ENCODE data around the gene CAMK1D.

GRCh38 chr10:12320892-12321291 lies 28.5 kb upstream of the CAMK1D start:
- TF ChIP-seq, protein P1, sequence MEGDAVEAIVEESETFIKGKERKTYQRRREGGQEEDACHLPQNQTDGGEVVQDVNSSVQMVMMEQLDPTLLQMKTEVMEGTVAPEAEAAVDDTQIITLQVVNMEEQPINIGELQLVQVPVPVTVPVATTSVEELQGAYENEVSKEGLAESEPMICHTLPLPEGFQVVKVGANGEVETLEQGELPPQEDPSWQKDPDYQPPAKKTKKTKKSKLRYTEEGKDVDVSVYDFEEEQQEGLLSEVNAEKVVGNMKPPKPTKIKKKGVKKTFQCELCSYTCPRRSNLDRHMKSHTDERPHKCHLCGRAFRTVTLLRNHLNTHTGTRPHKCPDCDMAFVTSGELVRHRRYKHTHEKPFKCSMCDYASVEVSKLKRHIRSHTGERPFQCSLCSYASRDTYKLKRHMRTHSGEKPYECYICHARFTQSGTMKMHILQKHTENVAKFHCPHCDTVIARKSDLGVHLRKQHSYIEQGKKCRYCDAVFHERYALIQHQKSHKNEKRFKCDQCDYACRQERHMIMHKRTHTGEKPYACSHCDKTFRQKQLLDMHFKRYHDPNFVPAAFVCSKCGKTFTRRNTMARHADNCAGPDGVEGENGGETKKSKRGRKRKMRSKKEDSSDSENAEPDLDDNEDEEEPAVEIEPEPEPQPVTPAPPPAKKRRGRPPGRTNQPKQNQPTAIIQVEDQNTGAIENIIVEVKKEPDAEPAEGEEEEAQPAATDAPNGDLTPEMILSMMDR (tag by site-specific recombination; IDR thresholded peaks at IDR 0.05) = no peak
- no peak for TF ChIP-seq ZNF223 (tag by site-specific recombination; IDR thresholded peaks at IDR 0.05)
- TF ChIP-seq, protein P2, sequence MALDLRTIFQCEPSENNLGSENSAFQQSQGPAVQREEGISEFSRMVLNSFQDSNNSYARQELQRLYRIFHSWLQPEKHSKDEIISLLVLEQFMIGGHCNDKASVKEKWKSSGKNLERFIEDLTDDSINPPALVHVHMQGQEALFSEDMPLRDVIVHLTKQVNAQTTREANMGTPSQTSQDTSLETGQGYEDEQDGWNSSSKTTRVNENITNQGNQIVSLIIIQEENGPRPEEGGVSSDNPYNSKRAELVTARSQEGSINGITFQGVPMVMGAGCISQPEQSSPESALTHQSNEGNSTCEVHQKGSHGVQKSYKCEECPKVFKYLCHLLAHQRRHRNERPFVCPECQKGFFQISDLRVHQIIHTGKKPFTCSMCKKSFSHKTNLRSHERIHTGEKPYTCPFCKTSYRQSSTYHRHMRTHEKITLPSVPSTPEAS (tag by site-specific recombination; IDR thresholded peaks at IDR 0.05) = no peak
- TF ChIP-seq MZF1 (tag by site-specific recombination; IDR thresholded peaks at IDR 0.05; ENCODE audit: borderline replicate concordance) = no peak
- no peak for TF ChIP-seq YY2 (tag by site-specific recombination; IDR thresholded peaks at IDR 0.05)
- TF ChIP-seq, protein P3, sequence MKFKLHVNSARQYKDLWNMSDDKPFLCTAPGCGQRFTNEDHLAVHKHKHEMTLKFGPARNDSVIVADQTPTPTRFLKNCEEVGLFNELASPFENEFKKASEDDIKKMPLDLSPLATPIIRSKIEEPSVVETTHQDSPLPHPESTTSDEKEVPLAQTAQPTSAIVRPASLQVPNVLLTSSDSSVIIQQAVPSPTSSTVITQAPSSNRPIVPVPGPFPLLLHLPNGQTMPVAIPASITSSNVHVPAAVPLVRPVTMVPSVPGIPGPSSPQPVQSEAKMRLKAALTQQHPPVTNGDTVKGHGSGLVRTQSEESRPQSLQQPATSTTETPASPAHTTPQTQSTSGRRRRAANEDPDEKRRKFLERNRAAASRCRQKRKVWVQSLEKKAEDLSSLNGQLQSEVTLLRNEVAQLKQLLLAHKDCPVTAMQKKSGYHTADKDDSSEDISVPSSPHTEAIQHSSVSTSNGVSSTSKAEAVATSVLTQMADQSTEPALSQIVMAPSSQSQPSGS (tag by site-specific recombination; IDR thresholded peaks at IDR 0.05; ENCODE audit: low read depth) = no peak
- TF ChIP-seq, protein P4, sequence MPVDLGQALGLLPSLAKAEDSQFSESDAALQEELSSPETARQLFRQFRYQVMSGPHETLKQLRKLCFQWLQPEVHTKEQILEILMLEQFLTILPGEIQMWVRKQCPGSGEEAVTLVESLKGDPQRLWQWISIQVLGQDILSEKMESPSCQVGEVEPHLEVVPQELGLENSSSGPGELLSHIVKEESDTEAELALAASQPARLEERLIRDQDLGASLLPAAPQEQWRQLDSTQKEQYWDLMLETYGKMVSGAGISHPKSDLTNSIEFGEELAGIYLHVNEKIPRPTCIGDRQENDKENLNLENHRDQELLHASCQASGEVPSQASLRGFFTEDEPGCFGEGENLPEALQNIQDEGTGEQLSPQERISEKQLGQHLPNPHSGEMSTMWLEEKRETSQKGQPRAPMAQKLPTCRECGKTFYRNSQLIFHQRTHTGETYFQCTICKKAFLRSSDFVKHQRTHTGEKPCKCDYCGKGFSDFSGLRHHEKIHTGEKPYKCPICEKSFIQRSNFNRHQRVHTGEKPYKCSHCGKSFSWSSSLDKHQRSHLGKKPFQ (tag by site-specific recombination; IDR thresholded peaks at IDR 0.05) = no peak
- no peak for TF ChIP-seq ZBTB17 (tag by site-specific recombination; IDR thresholded peaks at IDR 0.05)

Data from HEK293 (cell line).